HCT116 (cell line): ENCODE results near the gene PRUNE1. TPM values are rescaled to one million over a fixed set of nuclear protein-coding genes. Genes with fewer than 3 reads are reported as not detected.

Experiments
- ATAC-seq: fragments of 200-7000 bp; cut with Tn5 transposase; 2 replicates; pipeline ENCODE4 v1.9.1; 2020; ENCODE audit warnings: mild to moderate bottlenecking, moderate library complexity
- BruUV-seq: library from RNA; stranded (reverse); fragments of 400-500 nt; replicated peaks from 2 replicates; lab custom pipeline; 2021; lab: Mats Ljungman, UMichigan
- CTCF ChIA-PET: fragments of 300-600 bp; sonication (Branson Sonifier 250); formaldehyde crosslinking; loops from one replicate; lab custom pipeline; 2021; ENCODE audit warnings: antibody characterized with exemption; lab: Charles Lee
- POLR2A ChIA-PET: fragments of 300-600, 350-600 bp; sonication (Branson Sonifier 250); formaldehyde crosslinking; loops from one replicate; lab custom pipeline; 2021; ENCODE audit warnings: antibody characterized with exemption; lab: Charles Lee
- RAD21 ChIA-PET, 2 experiments: fragments of 300-600 bp; sonication (Branson Sonifier 250); formaldehyde crosslinking; loops; one replicate each; lab custom pipeline; 2023; ENCODE audit warnings: low total read pairs in 2 of 2; ENCODE audit not compliant: uncharacterized antibody in 2 of 2, unreplicated experiment in 2 of 2, low non-redundant PET in 1 of 2; lab: Charles Lee
- DNase-seq: peaks from one replicate; pipeline ENCODE4 v3.0.0-alpha.2; 2010; ENCODE audit warnings: low read depth, low spot score
- H2AFZ ChIP-seq: fragments of 200-600 bp; shearing (Covaris generic), sonication (generic); 2 replicates; pipeline ENCODE4 v1.6.1; 2017; ENCODE audit warnings: low read depth, mixed run types, mixed read lengths, antibody characterized with exemption, low read length; ENCODE audit not compliant: poor library complexity, severe bottlenecking
- H3K27ac ChIP-seq: 2 replicates; pipeline ENCODE4 v1.5.1; 2012; ENCODE audit warnings: low read depth, low read length
- H3K27me3 ChIP-seq: fragments of 200-600 bp; sonication (generic); 2 replicates; pipeline ENCODE4 v1.6.1; 2016; ENCODE audit warnings: mixed run types, low read length, mixed read lengths; ENCODE audit not compliant: insufficient read depth
- H3K36me3 ChIP-seq, 2 experiments: fragments of 200-500 bp in 1 of 2; fragments of 200-600 bp in 1 of 2; sonication (Bioruptor generic) in 1 of 2; sonication (generic) in 1 of 2; 2 replicates each; pipeline versions ENCODE4 v1.5.1 to v1.6.1; 2014 to 2016; ENCODE audit warnings: low read length in 2 of 2, inconsistent platforms in 1 of 2, mixed read lengths in 1 of 2, mixed run types in 1 of 2; ENCODE audit not compliant: insufficient read depth in 2 of 2, control insufficient read depth in 1 of 2
- H3K4me1 ChIP-seq, 2 experiments: fragments of 200-600 bp in 1 of 2; sonication (generic) in 1 of 2; 2 replicates each; pipeline versions ENCODE4 v1.5.1 to v1.6.1; 2012 to 2017; ENCODE audit warnings: low read length in 2 of 2, inconsistent platforms in 1 of 2, mild to moderate bottlenecking in 1 of 2, mixed read lengths in 1 of 2, mixed run types in 1 of 2, moderate library complexity in 1 of 2; ENCODE audit not compliant: insufficient read depth in 2 of 2, control insufficient read depth in 1 of 2
- H3K4me2 ChIP-seq: fragments of 200-600 bp; sonication (generic); 2 replicates; pipeline ENCODE4 v1.6.1; 2017; ENCODE audit warnings: mixed run types, low read length, mixed read lengths
- H3K4me3 ChIP-seq, 2 experiments: fragments of 200-600 bp in 1 of 2; sonication (generic) in 1 of 2; replicated peaks in 1 of 2; 2 replicates each; pipeline ENCODE4 v1.5.1; 2011 to 2016; ENCODE audit warnings: low read length in 2 of 2, control low read depth in 1 of 2, low read depth in 1 of 2, mild to moderate bottlenecking in 1 of 2, mixed read lengths in 1 of 2, mixed run types in 1 of 2
- H3K79me2 ChIP-seq: fragments of 200-600 bp; sonication (generic); 2 replicates; pipeline ENCODE4 v1.6.1; 2017; ENCODE audit warnings: mild to moderate bottlenecking, mixed run types, low read length, moderate library complexity, mixed read lengths; ENCODE audit not compliant: insufficient read depth
- H3K9ac ChIP-seq: fragments of 200-600 bp; sonication (generic); 2 replicates; pipeline ENCODE4 v1.6.1; 2016; ENCODE audit warnings: low read length, mixed read lengths
- H3K9me2 ChIP-seq: fragments of 200-600 bp; sonication (generic), shearing (Covaris generic); 2 replicates; pipeline ENCODE4 v1.6.1; 2017; ENCODE audit warnings: mixed run types, mild to moderate bottlenecking, moderate library complexity; ENCODE audit not compliant: insufficient read depth
- H3K9me3 ChIP-seq, 2 experiments: fragments of 200-500 bp in 1 of 2; fragments of 200-600 bp in 1 of 2; sonication (Bioruptor generic) in 1 of 2; sonication (generic) in 1 of 2; 2 replicates each; pipeline ENCODE4 v1.6.1; 2014 to 2017; ENCODE audit warnings: low read length in 2 of 2, mixed read lengths in 2 of 2, inconsistent platforms in 1 of 2, low read depth in 1 of 2, mild to moderate bottlenecking in 1 of 2, mixed run types in 1 of 2, moderate library complexity in 1 of 2; ENCODE audit not compliant: control insufficient read depth in 1 of 2, insufficient read depth in 1 of 2
- H4K20me1 ChIP-seq: fragments of 200-600 bp; sonication (generic), shearing (Covaris generic); 2 replicates; pipeline ENCODE4 v1.6.1; 2017; ENCODE audit warnings: mixed run types, mild to moderate bottlenecking, moderate library complexity; ENCODE audit not compliant: insufficient read depth
- EGR1 ChIP-seq: IDR thresholded peaks from 2 replicates; pipeline ENCODE4 v1.6.1; 2012; ENCODE audit warnings: low read depth
- EZH2phosphoT487 ChIP-seq: fragments of 200-600 bp; IDR thresholded peaks from 2 replicates; pipeline ENCODE4 v1.6.1; 2018; ENCODE audit warnings: antibody characterized with exemption, borderline replicate concordance
- POLR2AphosphoS5 ChIP-seq: IDR thresholded peaks from 2 replicates; pipeline ENCODE4 v1.6.1; 2011; ENCODE audit warnings: mild to moderate bottlenecking, low read depth, low read length, moderate library complexity
- YY1 ChIP-seq: IDR thresholded peaks from 2 replicates; pipeline ENCODE4 v1.6.1; 2011; ENCODE audit warnings: low read length, low read depth, moderate library complexity, mild to moderate bottlenecking; ENCODE audit not compliant: insufficient replicate concordance; ENCODE audit errors: extremely low read depth
- ZFX ChIP-seq: fragments of 450-650 bp; IDR thresholded peaks from 2 replicates; pipeline ENCODE4 v1.6.1; 2017
- intact Hi-C: fragments of 100-400 bp; cut with micrococcal nuclease; formaldehyde crosslinking; loops from 2 replicates; pipeline ENCODE4 v1.10.0; 2022
- total RNA-seq: library from RNA; stranded (reverse); gene quantifications from one replicate; pipeline ENCODE4 v1.2.1, GENCODE V29; 2021; ENCODE audit not compliant: unreplicated experiment
- TF ChIP-seq, protein P1 (sequence below): IDR thresholded peaks from 2 replicates; pipeline ENCODE4 v1.6.1; 2012
- TF ChIP-seq, protein P2 (sequence below): IDR thresholded peaks from 2 replicates; pipeline ENCODE4 v1.6.1; 2011; ENCODE audit warnings: mild to moderate bottlenecking, low read length, moderate library complexity; ENCODE audit not compliant: insufficient replicate concordance; ENCODE audit errors: extremely low read depth

Gene PRUNE1
- total RNA-seq, 1 experiment from 2014 or later, result 20.2 TPM

GRCh38 chr1:150973258-150973835 lies 34.9 kb upstream of the PRUNE1 start:
- Histone ChIP-seq H3K4me3 (peak overlapping the region; percentile 84), H3K79me2 (peaks cover 59% of the 10 kb centered on the region), H3K36me3 (peaks cover 0 to 8% of the 10 kb centered on the region in 2 experiments; a peak in 2 of 4 replicates), H2AFZ (no peak overlapping the region), H4K20me1 (0 out of 2 replicates have a peak, but pooled peaks cover 4% of the 10 kb centered on the region), H3K9me3 (no peaks in the 10 kb centered on the region), H3K4me1 (peaks cover 43 to 62% of the 10 kb centered on the region in 2 experiments), H3K27ac (peak overlapping the region; percentile 79), H3K4me2 (peak overlapping the region; percentile 89), H3K9me2 (no peaks in the 10 kb centered on the region), H3K27me3 (no peaks in the 10 kb centered on the region), H3K9ac (peak overlapping the region; percentile 92)
- BruUV-seq, result no TSS peak
- DNase-seq (no peak), ATAC-seq (no peak)
- ChIA-PET RAD21 (no interaction called here), CTCF (no interaction called here), POLR2A (interaction anchor here (1.6 kb wide), 1 partner anchor 344 kb away, joined by 4 read pairs; the partner anchor contains the start of gene ENSA)
- TF ChIP-seq ZFX, result no peak
- TF ChIP-seq POLR2AphosphoS5, result no peak
- intact Hi-C loops, result no loop called here

DNA sequence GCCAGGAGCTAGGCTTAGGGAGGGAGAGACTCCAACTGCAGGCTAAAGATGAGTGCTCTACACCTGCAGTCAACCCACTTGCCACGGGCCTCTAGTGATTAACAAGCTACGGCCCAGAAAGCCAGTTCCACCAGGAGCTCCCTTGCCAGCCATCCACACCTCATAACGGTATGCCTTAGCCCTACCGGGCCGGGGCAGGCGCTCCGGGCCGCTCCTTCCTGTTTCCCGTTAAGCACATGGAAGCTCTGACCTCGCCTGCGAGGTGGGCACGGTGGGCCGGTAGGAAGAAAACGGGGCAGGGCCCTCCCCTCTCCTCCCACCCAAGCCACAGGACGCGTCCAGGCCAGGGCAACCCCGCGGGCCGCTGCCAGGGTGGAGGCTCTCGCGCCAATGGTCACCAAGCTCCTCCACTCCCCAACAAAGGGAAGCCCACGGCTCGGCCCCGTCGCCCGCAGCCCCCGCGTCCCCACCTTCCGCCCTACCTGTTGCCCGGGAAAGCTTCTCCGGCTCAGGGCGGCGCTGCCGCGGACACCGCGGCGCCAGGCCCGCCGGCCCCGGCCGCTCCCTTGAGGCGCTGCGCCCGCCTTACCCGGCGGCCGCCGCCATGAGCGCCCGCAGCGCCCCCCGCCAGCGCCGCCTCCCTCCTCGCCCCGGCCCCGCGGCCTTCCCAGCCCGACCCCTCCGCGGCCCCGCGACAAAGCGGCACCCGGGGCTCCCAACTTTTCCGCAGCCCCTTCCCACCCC lies 34.2 kb upstream of the PRUNE1 start:
- no peak overlapping the region for H2AFZ ChIP-seq
- no TSS peak for BruUV-seq
- H3K9ac ChIP-seq, result peak overlapping the region; percentile 92
- ChIA-PET RAD21 (no interaction called here), POLR2A (interaction anchor here (1.6 kb wide), 1 partner anchor 345 kb away, joined by 4 read pairs; the partner anchor contains the start of gene ENSA), CTCF (no interaction called here)
- peak overlapping the region; percentile 79 for H3K27ac ChIP-seq
- DNase-seq (no peak), ATAC-seq (peak; percentile 29)
- H3K9me2 ChIP-seq, result no peaks in the 10 kb centered on the region
- H3K4me2 ChIP-seq, result peak overlapping the region; percentile 89
- H3K9me3 ChIP-seq, result no peaks in the 10 kb centered on the region
- H3K4me3 ChIP-seq, result peak overlapping the region; percentile 84
- H3K27me3 ChIP-seq, result no peaks in the 10 kb centered on the region
- peaks cover 52% of the 10 kb centered on the region for H3K79me2 ChIP-seq
- TF ChIP-seq, protein P1, sequence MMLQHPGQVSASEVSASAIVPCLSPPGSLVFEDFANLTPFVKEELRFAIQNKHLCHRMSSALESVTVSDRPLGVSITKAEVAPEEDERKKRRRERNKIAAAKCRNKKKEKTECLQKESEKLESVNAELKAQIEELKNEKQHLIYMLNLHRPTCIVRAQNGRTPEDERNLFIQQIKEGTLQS, result no peak
- TF ChIP-seq ZFX (peak; percentile 93), POLR2AphosphoS5 (no peak; the same call in 1 of the 2 replicates), EGR1 (no peak), YY1 (peak; percentile 40), EZH2phosphoT487 (no peak)
- TF ChIP-seq, protein P2, sequence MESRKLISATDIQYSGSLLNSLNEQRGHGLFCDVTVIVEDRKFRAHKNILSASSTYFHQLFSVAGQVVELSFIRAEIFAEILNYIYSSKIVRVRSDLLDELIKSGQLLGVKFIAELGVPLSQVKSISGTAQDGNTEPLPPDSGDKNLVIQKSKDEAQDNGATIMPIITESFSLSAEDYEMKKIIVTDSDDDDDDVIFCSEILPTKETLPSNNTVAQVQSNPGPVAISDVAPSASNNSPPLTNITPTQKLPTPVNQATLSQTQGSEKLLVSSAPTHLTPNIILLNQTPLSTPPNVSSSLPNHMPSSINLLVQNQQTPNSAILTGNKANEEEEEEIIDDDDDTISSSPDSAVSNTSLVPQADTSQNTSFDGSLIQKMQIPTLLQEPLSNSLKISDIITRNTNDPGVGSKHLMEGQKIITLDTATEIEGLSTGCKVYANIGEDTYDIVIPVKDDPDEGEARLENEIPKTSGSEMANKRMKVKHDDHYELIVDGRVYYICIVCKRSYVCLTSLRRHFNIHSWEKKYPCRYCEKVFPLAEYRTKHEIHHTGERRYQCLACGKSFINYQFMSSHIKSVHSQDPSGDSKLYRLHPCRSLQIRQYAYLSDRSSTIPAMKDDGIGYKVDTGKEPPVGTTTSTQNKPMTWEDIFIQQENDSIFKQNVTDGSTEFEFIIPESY, result no peak
- peaks cover 0 to 1% of the 10 kb centered on the region in 2 experiments; a peak in 1 of 4 replicates for H3K36me3 ChIP-seq
- intact Hi-C loops, result no loop called here
- peaks cover 50 to 69% of the 10 kb centered on the region in 2 experiments for H3K4me1 ChIP-seq
- 0 out of 2 replicates have a peak, but pooled peaks cover 4% of the 10 kb centered on the region for H4K20me1 ChIP-seq
